Naive thymus-derived CD4-positive, alpha-beta T cell (primary cell): ENCODE measurements around the gene ANAPC4. TPM values are rescaled to one million over a fixed set of nuclear protein-coding genes. Genes with fewer than 3 reads are reported as not detected.
A peak's percentile ranks its signal among the peaks of the same experiment; 100 is the strongest.
"Not testable (repeated sequence)": the region's sequence is repeated elsewhere in the genome, so short reads cannot be mapped to it uniquely, and the experiment has no call there.

Experiments
- ATAC-seq: fragments of 150-1000 bp; cut with Tn5 transposase; 2 replicates; pipeline ENCODE4 v1.10.0; 2021; ENCODE audit warnings: mild to moderate bottlenecking, moderate library complexity
- CTCF ChIA-PET: fragments of 350-600 bp; sonication (Branson Sonifier 250); formaldehyde crosslinking; loops from one replicate; lab custom pipeline; 2021; ENCODE audit warnings: antibody characterized with exemption; lab: Charles Lee
- POLR2A ChIA-PET: fragments of 350-600 bp; sonication (Branson Sonifier 250); formaldehyde crosslinking; loops from one replicate; lab custom pipeline; 2021; ENCODE audit warnings: antibody characterized with exemption, inconsistent platforms; lab: Charles Lee
- DNase-seq, 9 donors: peaks; one replicate each; pipeline versions ENCODE4 v3.0.0 to v3.0.0-alpha.2; 2020 to 2022; ENCODE audit warnings: mixed read lengths in 1 of 9
- H3K27ac ChIP-seq: one replicate; pipeline ENCODE4 v1.7.0; 2013; ENCODE audit warnings: mild to moderate bottlenecking, low read depth, low read length, moderate library complexity
- H3K27me3 ChIP-seq, 2 donors: one replicate each; pipeline ENCODE4 v1.7.0; 2013; ENCODE audit warnings: low read length in 2 of 2, mild to moderate bottlenecking in 2 of 2, moderate library complexity in 2 of 2; ENCODE audit not compliant: control insufficient read depth in 2 of 2, insufficient read depth in 2 of 2
- H3K36me3 ChIP-seq, 3 experiments: 1 replicate in 2 of 3; 2 replicates in 1 of 3; pipeline ENCODE4 v1.7.0; 2013; ENCODE audit warnings: low read length in 3 of 3, mild to moderate bottlenecking in 3 of 3, moderate library complexity in 1 of 3; ENCODE audit not compliant: insufficient read depth in 3 of 3, control insufficient read depth in 2 of 3
- H3K4me1 ChIP-seq, 2 donors: one replicate each; pipeline ENCODE4 v1.7.0; 2013; ENCODE audit warnings: low read length in 2 of 2, mild to moderate bottlenecking in 2 of 2, moderate library complexity in 1 of 2; ENCODE audit not compliant: control insufficient read depth in 2 of 2, insufficient read depth in 2 of 2
- H3K4me3 ChIP-seq: 2 replicates; pipeline ENCODE4 v1.7.0; 2013; ENCODE audit warnings: mild to moderate bottlenecking, low read length
- H3K9me3 ChIP-seq, 3 experiments: 1 replicate in 2 of 3; 2 replicates in 1 of 3; pipeline ENCODE4 v1.7.0; 2013; ENCODE audit warnings: low read length in 3 of 3; ENCODE audit not compliant: control insufficient read depth in 2 of 3
- H3K27ac Mint-ChIP-seq, 9 donors: one replicate each; pipeline ENCODE4 v1.8.0; 2020 to 2022; ENCODE audit warnings: mixed read lengths in 9 of 9, mild to moderate bottlenecking in 8 of 9, moderate library complexity in 5 of 9, inconsistent platforms in 2 of 9
- H3K27me3 Mint-ChIP-seq, 5 donors: one replicate each; pipeline ENCODE4 v1.8.0; 2021 to 2022; ENCODE audit warnings: mixed read lengths in 5 of 5, mild to moderate bottlenecking in 1 of 5
- H3K36me3 Mint-ChIP-seq, 5 donors: one replicate each; pipeline ENCODE4 v1.8.0; 2020 to 2022; ENCODE audit warnings: mixed read lengths in 5 of 5, mild to moderate bottlenecking in 3 of 5, inconsistent platforms in 1 of 5
- H3K4me1 Mint-ChIP-seq, 7 donors: one replicate each; pipeline ENCODE4 v1.8.0; 2020 to 2022; ENCODE audit warnings: mixed read lengths in 7 of 7, mild to moderate bottlenecking in 3 of 7, inconsistent platforms in 1 of 7
- H3K4me3 Mint-ChIP-seq, 10 donors: one replicate each; pipeline ENCODE4 v1.8.0; 2020 to 2022; ENCODE audit warnings: mild to moderate bottlenecking in 10 of 10, mixed read lengths in 10 of 10, moderate library complexity in 6 of 10, inconsistent platforms in 2 of 10
- H3K9me3 Mint-ChIP-seq, 11 donors: one replicate each; pipeline ENCODE4 v1.8.0; 2020 to 2022; ENCODE audit warnings: mixed read lengths in 11 of 11, mild to moderate bottlenecking in 4 of 11, inconsistent platforms in 1 of 11, moderate library complexity in 1 of 11
- intact Hi-C, 2 donors: fragments of 100-400 bp; cut with micrococcal nuclease; formaldehyde crosslinking; loops; one replicate each; pipeline ENCODE4 v1.15.1; 2023
- polyA plus RNA-seq, 2 donors: library from polyadenylated mRNA; unstranded; fragments of 300-500 nt; fragmentation: Illumina TruSeq; gene quantifications; one replicate each; pipeline ENCODE4 v1.2.3, GENCODE V29; 2021
- total RNA-seq, 6 experiments: library from RNA in 5 of 6; stranded (reverse) in 5 of 6; gene quantifications; 1 replicate in 5 of 6; 2 replicates in 1 of 6; pipeline ENCODE4 v1.2.3 and lab custom pipeline; 2021 to 2026

The ANAPC4 gene
- total RNA-seq, result 10 to 100 TPM; 40.6 to 55.3 (median 50.4) TPM
- polyA plus RNA-seq, result 10 to 100 TPM; 19.0 to 21.2 TPM
- 47.9 reads per million, percentile 70 among the genes with 10 or more reads in this experiment for total RNA-seq (lab: John Stamatoyannopoulos, UW)

GRCh38 chr4:25376754-25377571, at the start of gene ANAPC4:
TSS of gene ANAPC4 (plus strand) at chr4:25377263. CDS start at chr4:25377428, 165 bp downstream.
- Mint-ChIP-seq H3K4me1 (peaks cover 0 to 18% (median 13%) of the 10 kb centered on the region in 7 donors), H3K27me3 (no peaks in the 10 kb centered on the region), H3K36me3 (peaks cover 2 to 10% (median 7%) of the 10 kb centered on the region in 5 donors), H3K9me3 (no peaks in the 10 kb centered on the region), H3K4me3 (peak within 1 kb of the TSS in 2 of 10 donors; percentile 78 to 83), H3K27ac (peak within 1 kb of the TSS in 7 of 9 donors; percentile 64 to 93 (median 83))
- Histone ChIP-seq H3K36me3 (peaks cover 0 to 12% (median 0%) of the 10 kb centered on the region in 3 experiments), H3K4me1 (peaks cover 11 to 17% of the 10 kb centered on the region in 2 donors), H3K4me3 (peak within 1 kb of the TSS; percentile 96), H3K27ac (peak within 1 kb of the TSS; percentile 76), H3K9me3 (no peaks in the 10 kb centered on the region), H3K27me3 (no peaks in the 10 kb centered on the region)
- peak; percentile 85 to 97 (median 92) for DNase-seq
- POLR2A ChIA-PET, result interaction anchor here (0.7 to 2.4 kb wide), 5 partner anchors 19 to 792 kb away, joined by 3 to 14 read pairs (median 5); partner anchors contain the start of genes DHX15, SEPSECS and ZCCHC4
- CTCF ChIA-PET, result interaction anchor here (0.6 to 1.2 kb wide), 3 partner anchors 11 to 65 kb away, joined by 3 to 4 read pairs (median 3); no protein-coding TSS in a partner anchor
- ATAC-seq, result peak; percentile 97
- intact Hi-C loops, result loop anchor here (1.0 to 10.0 kb wide), 14 partner anchors 10 to 1483 kb away; partner anchors contain the start of genes PI4K2B (in 2 of the 2), SEPSECS (in 2 of the 2), SMIM20 (in 2 of the 2) and TBC1D19 (in 2 of the 2)

GRCh38 chr4:25328463-25328862, 48.6 kb upstream of the ANAPC4 start:
- H3K9me3 Mint-ChIP-seq, intact Hi-C loops, ATAC-seq, H3K27me3 Mint-ChIP-seq, H3K36me3 ChIP-seq, H3K4me3 Mint-ChIP-seq, H3K27me3 ChIP-seq, H3K27ac ChIP-seq, H3K9me3 ChIP-seq, DNase-seq, H3K27ac Mint-ChIP-seq, POLR2A ChIA-PET, CTCF ChIA-PET, H3K4me3 ChIP-seq, H3K4me1 ChIP-seq: not testable (repeated sequence)
- Mint-ChIP-seq H3K4me1 (peaks cover 7 to 37% (median 29%) of the 10 kb centered on the region in 7 donors), H3K36me3 (peaks cover 0 to 21% (median 3%) of the 10 kb centered on the region in 5 donors)

GRCh38 chr4:25330335-25330734, 46.7 kb upstream of the ANAPC4 start:
- Mint-ChIP-seq H3K4me3 (no peak overlapping the region), H3K36me3 (peaks cover 0 to 24% (median 10%) of the 10 kb centered on the region in 5 donors), H3K4me1 (peaks cover 7 to 37% (median 29%) of the 10 kb centered on the region in 7 donors), H3K27ac (peak overlapping the region in 4 of 9 donors; percentile 70 to 95 (median 80)), H3K27me3 (no peaks in the 10 kb centered on the region), H3K9me3 (no peaks in the 10 kb centered on the region)
- intact Hi-C loops, result loop anchor here in 1 of 2 donors (5.0 kb wide), 1 partner anchor 37 kb away; no protein-coding TSS in a partner anchor
- Histone ChIP-seq H3K27ac (no peak overlapping the region), H3K27me3 (no peaks in the 10 kb centered on the region), H3K36me3 (peaks cover 0 to 22% (median 0%) of the 10 kb centered on the region in 3 experiments), H3K9me3 (no peaks in the 10 kb centered on the region), H3K4me1 (peaks cover 0 to 7% of the 10 kb centered on the region in 2 donors), H3K4me3 (no peak overlapping the region)
- DNase-seq, result no peak
- ChIA-PET CTCF (no interaction called here), POLR2A (no interaction called here)
- no peak for ATAC-seq

GRCh38 chr4:25330905-25331808, 45.9 kb upstream of the ANAPC4 start:
- no peaks in the 10 kb centered on the region for H3K27me3 Mint-ChIP-seq
- Histone ChIP-seq H3K9me3 (no peaks in the 10 kb centered on the region), H3K36me3 (peaks cover 0 to 22% (median 0%) of the 10 kb centered on the region in 3 experiments), H3K27ac (peak overlapping the region; percentile 42), H3K4me1 (peaks cover 0 to 7% of the 10 kb centered on the region in 2 donors), H3K27me3 (no peaks in the 10 kb centered on the region), H3K4me3 (peak overlapping the region; percentile 57)
- H3K27ac Mint-ChIP-seq, result peak overlapping the region; percentile 70 to 95 (median 85)
- H3K36me3 Mint-ChIP-seq, result peaks cover 0 to 22% (median 10%) of the 10 kb centered on the region in 5 donors
- H3K4me1 Mint-ChIP-seq, result peaks cover 7 to 31% (median 23%) of the 10 kb centered on the region in 7 donors
- intact Hi-C loops, result loop anchor here in 1 of 2 donors (1.0 to 5.0 kb wide), 2 partner anchors 19 to 36 kb away; partner anchors contain the start of gene ZCCHC4
- peak overlapping the region; percentile 59 to 86 (median 76) for H3K4me3 Mint-ChIP-seq
- ATAC-seq, result peak; percentile 54
- no peaks in the 10 kb centered on the region for H3K9me3 Mint-ChIP-seq
- ChIA-PET POLR2A (no interaction called here), CTCF (no interaction called here)
- no peak for DNase-seq

GRCh38 chr4:25343671-25344070, 33.4 kb upstream of the ANAPC4 start:
- H3K36me3 ChIP-seq, result peaks cover 0 to 13% (median 0%) of the 10 kb centered on the region in 3 experiments
- intact Hi-C loops, result no loop called here
- no peak overlapping the region for H3K4me3 Mint-ChIP-seq
- peaks cover 5 to 43% (median 28%) of the 10 kb centered on the region in 5 donors for H3K36me3 Mint-ChIP-seq
- peaks cover 0 to 5% (median 0%) of the 10 kb centered on the region in 7 donors for H3K4me1 Mint-ChIP-seq
- no peak for ATAC-seq
- no peak for DNase-seq
- no peak overlapping the region for H3K4me3 ChIP-seq
- POLR2A ChIA-PET, result no interaction called here
- H3K27ac ChIP-seq, result no peak overlapping the region
- no peaks in the 10 kb centered on the region for H3K4me1 ChIP-seq
- CTCF ChIA-PET, result no interaction called here
- no peaks in the 10 kb centered on the region for H3K27me3 ChIP-seq
- H3K9me3 Mint-ChIP-seq, result peaks cover 0 to 2% (median 0%) of the 10 kb centered on the region in 11 donors
- H3K27me3 Mint-ChIP-seq, result no peaks in the 10 kb centered on the region
- no peak overlapping the region for H3K27ac Mint-ChIP-seq
- no peaks in the 10 kb centered on the region for H3K9me3 ChIP-seq

- H3K27me3 ChIP-seq, result no peaks in the 10 kb centered on the region
- ATAC-seq, result no peak
- H3K27ac ChIP-seq, result no peak overlapping the region
- intact Hi-C loops, result no loop called here
- Mint-ChIP-seq H3K4me1 (peaks cover 0 to 5% (median 0%) of the 10 kb centered on the region in 7 donors), H3K36me3 (peaks cover 0 to 41% (median 27%) of the 10 kb centered on the region in 5 donors), H3K27ac (no peak overlapping the region), H3K9me3 (peaks cover 0 to 2% (median 0%) of the 10 kb centered on the region in 11 donors), H3K4me3 (no peak overlapping the region), H3K27me3 (no peaks in the 10 kb centered on the region)
- no peak overlapping the region for H3K4me3 ChIP-seq
- no peak for DNase-seq
- ChIA-PET POLR2A (no interaction called here), CTCF (no interaction called here)
- no peaks in the 10 kb centered on the region for H3K9me3 ChIP-seq
- H3K4me1 ChIP-seq, result no peaks in the 10 kb centered on the region
- peaks cover 0 to 10% (median 0%) of the 10 kb centered on the region in 3 experiments for H3K36me3 ChIP-seq
These were observed 31.3 kb upstream of the ANAPC4 start for GRCh38 chr4:25345744-25346143.
